ENCODE measurements around the gene NUCB1. TPM values are rescaled to one million over a fixed set of nuclear protein-coding genes. Genes with fewer than 3 reads are reported as not detected.

The NUCB1 gene
- polyA plus RNA-seq, 3 donors, result 229 to 276 (median 263) TPM

GRCh38 chr19:48959341-48960239, 59.5 kb downstream of the NUCB1 start:
- DNase-seq (ENCODE audit: low read depth in 3 of 3, low spot score in 2 of 3), result no peak

GRCh38 chr19:48961051-48961649, 61.0 kb downstream of the NUCB1 start:
- DNase-seq (ENCODE audit: low read depth in 3 of 3, low spot score in 2 of 3), result no peak

GRCh38 chr19:48961673-48962028, 61.5 kb downstream of the NUCB1 start:
- DNase-seq (ENCODE audit: low read depth in 3 of 3, low spot score in 2 of 3), result no peak

DNA sequence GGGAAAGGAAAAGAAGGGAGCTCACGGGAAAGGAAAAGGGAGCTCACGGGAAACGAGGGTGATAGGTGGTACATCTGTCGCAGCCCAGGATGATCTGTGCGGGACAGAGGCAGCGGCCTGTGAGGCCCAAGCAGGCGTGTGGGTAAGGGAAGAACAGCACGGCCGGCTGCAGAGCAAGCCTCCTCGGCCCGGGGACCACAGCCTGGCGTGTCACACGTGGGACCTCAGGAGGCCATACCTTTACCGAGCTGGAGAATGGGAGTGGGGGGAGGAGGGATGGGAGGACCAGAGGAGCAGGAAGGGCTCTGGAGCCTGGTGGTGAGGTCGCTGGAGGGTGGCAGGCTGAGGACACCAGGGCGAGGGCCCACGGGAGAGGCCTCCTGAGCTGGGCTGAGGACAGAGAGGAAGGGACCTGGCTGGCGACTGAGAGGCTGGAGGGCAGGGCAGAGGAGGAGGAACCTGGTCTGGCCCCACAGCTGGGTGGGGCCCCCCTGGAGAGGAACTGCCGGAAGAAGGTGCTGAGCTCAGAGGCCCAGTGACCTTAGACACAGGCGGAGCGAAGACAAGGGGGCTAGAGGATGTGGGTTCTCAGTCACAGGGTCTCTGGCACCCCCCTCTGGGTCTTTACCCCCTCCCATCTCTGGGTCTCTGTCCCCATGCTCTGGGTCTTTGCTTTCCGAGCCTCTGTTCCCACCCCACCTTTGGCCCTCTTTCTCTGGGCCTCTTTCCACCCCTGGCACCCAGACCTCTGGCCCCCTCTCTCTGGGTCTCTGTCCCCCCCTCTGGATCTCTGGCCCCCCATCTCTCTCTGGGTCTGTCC, 62.1 kb downstream of the NUCB1 start:
- no peak for DNase-seq (ENCODE audit: low read depth in 3 of 3, low spot score in 2 of 3)

DNA sequence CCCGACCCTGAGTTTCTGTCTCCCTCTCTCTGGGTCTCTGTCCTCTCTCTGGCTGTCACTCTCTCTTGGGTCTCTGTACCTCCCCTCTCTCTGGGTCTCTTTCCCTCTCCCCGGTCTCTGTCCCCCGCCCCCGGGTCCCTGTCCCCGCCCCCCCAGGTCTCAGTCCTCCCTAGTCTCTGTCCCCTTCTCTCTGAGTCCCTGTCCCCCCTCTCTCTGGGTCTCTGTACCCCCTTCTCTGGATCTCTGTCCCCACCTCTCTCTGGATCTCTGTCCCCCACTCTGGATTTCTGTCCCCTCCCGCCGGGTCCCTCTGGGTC, 62.7 kb downstream of the NUCB1 start:
- DNase-seq (ENCODE audit: low read depth in 3 of 3, low spot score in 2 of 3), result no peak

GRCh38 chr19:48963371-48964204, 63.5 kb downstream of the NUCB1 start:
- DNase-seq (ENCODE audit: low read depth in 3 of 3, low spot score in 2 of 3), result peak in 1 of 3 donors; percentile 56

DNA sequence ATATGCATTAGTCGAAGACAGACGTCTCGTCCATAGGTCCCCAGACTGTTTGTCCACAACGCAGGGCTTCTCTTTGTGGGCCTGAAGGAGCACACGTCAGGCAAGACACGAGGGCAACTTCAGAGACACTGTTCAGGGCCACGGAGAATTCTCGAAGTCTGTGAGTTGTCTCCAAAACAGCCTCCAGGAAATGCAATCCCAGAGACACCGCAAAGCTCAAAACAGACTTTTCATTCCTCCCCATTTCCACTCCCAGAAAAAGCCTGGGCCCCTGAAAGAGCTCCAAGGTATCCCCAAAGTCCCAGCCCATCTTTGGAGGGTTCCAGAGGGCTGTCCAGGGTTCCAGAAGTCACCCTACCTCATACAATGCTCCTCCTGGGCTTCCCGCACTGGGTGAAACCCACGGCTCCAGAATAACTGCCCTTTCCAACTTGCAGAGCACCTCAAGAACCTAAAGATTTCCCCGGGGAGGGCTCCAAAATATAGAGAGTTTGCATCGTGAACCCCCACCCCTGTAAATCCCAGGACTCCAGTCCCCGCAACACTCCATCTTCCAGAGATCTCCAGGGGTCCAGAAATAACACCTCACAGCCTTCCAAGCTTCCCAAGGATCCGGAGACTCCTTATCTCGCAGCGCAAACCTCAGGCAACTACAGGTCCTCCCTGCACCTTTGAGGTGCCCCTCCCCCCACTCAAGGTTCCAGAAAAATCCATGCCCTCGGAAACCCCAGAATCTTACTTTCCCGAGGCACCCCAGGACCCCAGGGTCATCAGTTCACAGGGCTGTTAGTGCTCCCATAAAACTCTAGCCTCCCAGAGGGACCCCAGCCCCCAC, 64.3 kb downstream of the NUCB1 start:
- no peak for DNase-seq (ENCODE audit: low read depth in 3 of 3, low spot score in 2 of 3)

DNA sequence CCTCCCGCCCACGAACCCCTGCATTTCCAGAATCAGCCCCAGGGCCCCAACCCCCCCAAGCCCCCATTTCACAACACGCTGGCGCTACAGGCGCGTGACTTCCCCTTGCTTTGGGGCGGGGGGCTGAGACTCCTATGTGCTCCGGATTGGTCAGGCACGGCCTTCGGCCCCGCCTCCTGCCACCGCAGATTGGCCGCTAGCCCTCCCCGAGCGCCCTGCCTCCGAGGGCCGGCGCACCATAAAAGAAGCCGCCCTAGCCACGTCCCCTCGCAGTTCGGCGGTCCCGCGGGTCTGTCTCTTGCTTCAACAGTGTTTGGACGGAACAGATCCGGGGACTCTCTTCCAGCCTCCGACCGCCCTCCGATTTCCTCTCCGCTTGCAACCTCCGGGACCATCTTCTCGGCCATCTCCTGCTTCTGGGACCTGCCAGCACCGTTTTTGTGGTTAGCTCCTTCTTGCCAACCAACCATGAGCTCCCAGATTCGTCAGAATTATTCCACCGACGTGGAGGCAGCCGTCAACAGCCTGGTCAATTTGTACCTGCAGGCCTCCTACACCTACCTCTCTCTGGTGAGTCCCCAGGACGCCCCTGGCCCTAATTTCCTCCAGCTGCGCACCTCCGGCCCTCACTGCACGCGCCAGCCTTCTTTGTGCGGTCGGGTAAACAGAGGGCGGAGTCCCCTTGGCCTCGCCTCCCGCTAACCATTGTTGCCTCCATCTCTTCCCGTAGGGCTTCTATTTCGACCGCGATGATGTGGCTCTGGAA, 65.1 kb downstream of the NUCB1 start, which contains the start of gene FTL:
Gene FTL, plus strand, starts transcription at position 270 of the 766 bp plus-strand sequence. Its CDS starts 199 bp downstream, at position 469.
- DNase-seq (ENCODE audit: low read depth in 3 of 3, low spot score in 2 of 3), result peak; percentile 80 to 91 (median 86)

GRCh38 chr19:48965806-48966540, 65.9 kb downstream of the NUCB1 start:
- peak in 2 of 3 donors; percentile 75 to 79 for DNase-seq (ENCODE audit: low read depth in 3 of 3, low spot score in 2 of 3)

DNA sequence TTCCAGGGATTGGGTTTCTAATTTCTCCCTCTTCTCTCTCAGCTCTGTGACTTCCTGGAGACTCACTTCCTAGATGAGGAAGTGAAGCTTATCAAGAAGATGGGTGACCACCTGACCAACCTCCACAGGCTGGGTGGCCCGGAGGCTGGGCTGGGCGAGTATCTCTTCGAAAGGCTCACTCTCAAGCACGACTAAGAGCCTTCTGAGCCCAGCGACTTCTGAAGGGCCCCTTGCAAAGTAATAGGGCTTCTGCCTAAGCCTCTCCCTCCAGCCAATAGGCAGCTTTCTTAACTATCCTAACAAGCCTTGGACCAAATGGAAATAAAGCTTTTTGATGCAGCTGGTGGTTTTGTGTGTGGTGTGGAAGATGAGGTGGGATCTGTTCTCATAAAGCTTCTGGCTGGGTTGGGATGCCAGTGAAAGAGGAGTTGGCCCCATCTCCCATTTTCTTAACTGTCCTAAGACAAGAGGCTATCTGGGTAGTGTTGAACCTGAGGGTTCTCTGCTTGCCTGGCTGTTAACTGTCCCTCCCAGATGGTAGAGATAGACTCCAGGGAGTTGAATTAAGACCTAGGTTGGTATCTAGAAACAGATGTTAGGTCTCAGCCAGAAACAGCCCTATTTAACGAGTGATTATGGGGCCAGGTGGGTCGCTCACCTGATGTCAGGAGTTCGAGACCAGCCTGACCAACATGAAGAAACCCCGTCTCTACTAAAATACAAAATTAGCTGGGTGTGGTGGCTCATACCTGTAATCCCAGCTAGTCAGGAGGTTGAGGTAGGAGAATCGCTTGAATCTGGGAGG, 66.6 kb downstream of the NUCB1 start:
- DNase-seq (ENCODE audit: low read depth in 3 of 3, low spot score in 2 of 3), result no peak

- no peak for DNase-seq (ENCODE audit: low read depth in 3 of 3, low spot score in 2 of 3)
Observed at GRCh38 chr19:48967346-48968178, 67.5 kb downstream of the NUCB1 start.

DNA sequence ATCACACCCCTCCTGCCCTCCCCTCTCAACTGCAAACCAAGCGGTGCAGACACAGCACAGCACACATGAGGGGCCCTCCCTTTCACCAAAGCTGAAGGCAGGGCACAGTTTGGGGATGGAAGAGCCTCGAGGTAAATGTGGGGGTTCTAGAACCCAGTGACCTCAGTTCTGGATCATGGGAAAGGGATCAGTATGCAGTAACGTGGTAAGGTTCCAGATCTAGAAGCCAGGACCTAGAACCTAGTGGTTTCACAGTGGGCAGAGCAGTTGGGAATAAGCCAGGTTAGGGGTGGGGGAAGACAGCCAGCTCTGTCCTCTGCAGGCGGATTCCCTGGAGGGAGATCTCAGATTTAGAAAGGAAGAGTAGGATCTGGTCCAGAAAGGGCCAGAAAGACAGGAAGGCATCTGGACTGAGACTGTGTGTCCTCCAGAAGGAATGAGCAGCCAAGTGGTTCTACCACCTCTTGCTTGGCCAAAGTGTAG, 68.1 kb downstream of the NUCB1 start:
- DNase-seq (ENCODE audit: low read depth in 3 of 3, low spot score in 2 of 3), result no peak

- DNase-seq (ENCODE audit: low read depth in 3 of 3, low spot score in 2 of 3), result no peak
Observed at GRCh38 chr19:48968813-48969218, 68.7 kb downstream of the NUCB1 start.

DNA sequence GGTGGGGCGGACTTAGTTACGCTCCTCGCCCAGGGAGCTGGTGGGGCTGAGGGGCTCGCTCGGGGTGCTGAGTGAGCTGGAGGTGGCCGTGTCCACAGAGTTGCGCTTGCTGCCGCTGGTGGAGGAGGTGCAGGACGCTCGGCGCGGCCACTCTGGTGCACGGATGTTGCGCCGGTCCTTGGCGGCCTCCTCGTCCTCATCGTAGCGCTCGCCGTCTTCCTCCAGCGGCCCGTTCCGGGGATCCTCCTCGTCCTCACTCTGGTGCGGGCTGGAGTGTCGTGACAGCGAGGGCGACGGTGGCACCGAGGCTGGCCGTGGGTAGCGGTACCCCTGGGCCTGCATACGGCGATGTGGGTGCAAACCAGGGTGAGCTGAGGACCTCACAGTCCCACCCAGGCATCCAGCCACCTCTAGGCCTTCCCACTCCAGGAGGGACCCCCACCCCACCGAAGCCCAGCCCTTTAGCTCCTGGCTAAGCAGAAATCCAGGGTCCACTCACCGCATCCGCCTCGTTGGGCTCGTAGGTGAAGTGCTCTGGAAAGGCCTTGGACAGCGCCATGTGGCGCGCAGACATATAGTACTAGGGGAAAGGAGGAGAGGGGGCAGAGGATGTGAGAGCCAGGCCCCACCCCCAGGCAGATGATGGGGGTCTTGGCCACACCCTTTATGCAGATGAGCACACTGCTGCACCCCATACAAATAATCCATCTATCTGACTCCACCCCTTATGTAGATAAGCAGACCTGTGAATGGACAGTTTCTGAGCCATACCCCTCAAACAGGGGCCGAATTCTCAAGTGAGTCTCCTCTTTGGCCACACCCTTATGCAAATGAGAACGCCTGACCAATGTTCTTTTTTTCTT, 69.4 kb downstream of the NUCB1 start:
- no peak for DNase-seq (ENCODE audit: low read depth in 3 of 3, low spot score in 2 of 3)

GRCh38 chr19:48970139-48970766, 70.1 kb downstream of the NUCB1 start:
- no peak for DNase-seq (ENCODE audit: low read depth in 3 of 3, low spot score in 2 of 3)

Data from right renal cortex interstitium (tissue), 3 donors.